HepG2 (cell line): Measurements from ENCODE around the gene RAB40C. TPM values are rescaled to one million over a fixed set of nuclear protein-coding genes. Genes with fewer than 3 reads are reported as not detected.

Experiments
- ARNTL ChIP-seq: sonication (generic); formaldehyde crosslinking; IDR thresholded peaks from 2 replicates; pipeline ENCODE4 v1.4.0; 2020; ENCODE audit warnings: mild to moderate bottlenecking, missing genetic modification reagents
- CCAR2 ChIP-seq: fragments of 200-400 bp; formaldehyde crosslinking; optimal IDR thresholded peaks from 2 replicates; pipeline ENCODE3; 2018; ENCODE audit warnings: low read depth, mild to moderate bottlenecking, low read length, moderate library complexity
- NCOA2 ChIP-seq: sonication (generic); formaldehyde crosslinking; IDR thresholded peaks from 2 replicates; pipeline ENCODE4 v1.8.0; 2022; ENCODE audit warnings: inconsistent platforms
- NR1H2 ChIP-seq: sonication (generic); formaldehyde crosslinking; IDR thresholded peaks from 2 replicates; pipeline ENCODE4 v1.8.1; 2022; ENCODE audit warnings: low read depth, missing genetic modification reagents, borderline replicate concordance
- PHF5A ChIP-seq: IDR thresholded peaks from one replicate; pipeline ENCODE4 v1.6.1; 2018; ENCODE audit warnings: low read depth, missing genetic modification reagents; ENCODE audit not compliant: unreplicated experiment
- RXRB ChIP-seq: IDR thresholded peaks from 2 replicates; pipeline ENCODE4 v1.6.1; 2016; ENCODE audit warnings: borderline replicate concordance, missing genetic modification reagents, missing compliant biosample characterization
- ZBTB7A ChIP-seq: sonication (generic); formaldehyde crosslinking; IDR thresholded peaks from 2 replicates; pipeline ENCODE4 v1.8.0; 2022; ENCODE audit warnings: mild to moderate bottlenecking, missing genetic modification reagents
- ZNF138 ChIP-seq: sonication (generic); formaldehyde crosslinking; IDR thresholded peaks from 2 replicates; pipeline ENCODE4 v1.5.0; 2020; ENCODE audit warnings: mild to moderate bottlenecking, low read depth, missing genetic modification reagents
- ZNF251 ChIP-seq: sonication (generic); formaldehyde crosslinking; IDR thresholded peaks from 2 replicates; pipeline ENCODE4 v1.9.0; 2021; ENCODE audit warnings: mild to moderate bottlenecking, missing genetic modification reagents
- ZNF296 ChIP-seq: sonication (generic); formaldehyde crosslinking; conservative IDR thresholded peaks from 2 replicates; pipeline ENCODE4 v1.5.0; 2020; ENCODE audit warnings: mild to moderate bottlenecking, missing genetic modification reagents
- ZNF510 ChIP-seq: sonication (generic); formaldehyde crosslinking; IDR thresholded peaks from 2 replicates; pipeline ENCODE4 v1.4.0; 2020; ENCODE audit warnings: low read depth, mild to moderate bottlenecking, missing genetic modification reagents
- ZNF607 ChIP-seq: sonication (generic); formaldehyde crosslinking; IDR thresholded peaks from 2 replicates; pipeline ENCODE4 v1.5.1; 2020; ENCODE audit warnings: missing genetic modification reagents, mild to moderate bottlenecking, borderline replicate concordance
- ZNF878 ChIP-seq: sonication (generic); formaldehyde crosslinking; IDR thresholded peaks from 2 replicates; pipeline ENCODE4 v1.8.1; 2023; ENCODE audit warnings: mild to moderate bottlenecking, missing genetic modification reagents, moderate library complexity
- ZSCAN25 ChIP-seq: sonication (generic); formaldehyde crosslinking; IDR thresholded peaks from 2 replicates; pipeline ENCODE4 v1.8.0; 2022; ENCODE audit warnings: mild to moderate bottlenecking, missing genetic modification reagents
- ZSCAN9 ChIP-seq: IDR thresholded peaks from 2 replicates; pipeline ENCODE4 v1.6.1; 2016; ENCODE audit warnings: borderline replicate concordance
- polyA plus RNA-seq, 8 experiments: library from polyadenylated mRNA; depleted of rRNA in 3 of 8; stranded (reverse) in 7 of 8; unstranded in 1 of 8; fragments of >200 nt; fragmentation: Illumina TruSeq in 4 of 8; extraction: Trizol in 4 of 8; gene quantifications; 2 replicates each; pipeline versions ENCODE4 v1.2.1 to v1.2.3, GENCODE V29; 2011 to 2016; ENCODE audit warnings: low read depth in 4 of 8, missing spikeins in 1 of 8, mixed read lengths in 1 of 8; ENCODE audit not compliant: insufficient read depth in 1 of 8
- total RNA-seq, 5 experiments: library from RNA; depleted of rRNA; stranded (reverse); fragments of >200 nt; fragmentation: Illumina TruSeq; extraction: Trizol; gene quantifications; 2 replicates each; pipeline ENCODE4 v1.2.3, GENCODE V29; 2016; ENCODE audit warnings: low read depth in 1 of 5
- TF ChIP-seq, protein P1 (sequence below): sonication (generic); formaldehyde crosslinking; IDR thresholded peaks from 2 replicates; pipeline ENCODE4 v1.4.0; 2020; ENCODE audit warnings: missing genetic modification reagents, mild to moderate bottlenecking, borderline replicate concordance
- TF ChIP-seq, protein P2 (sequence below): IDR thresholded peaks from 2 replicates; pipeline ENCODE4 v1.6.1; 2016
- TF ChIP-seq, protein P3 (sequence below): sonication (generic); IDR thresholded peaks from 2 replicates; pipeline ENCODE4 v1.6.1; 2016; ENCODE audit warnings: low read depth, borderline replicate concordance
- TF ChIP-seq, protein P4 (sequence below): sonication (generic); formaldehyde crosslinking; IDR thresholded peaks from 2 replicates; pipeline ENCODE4 v1.4.0; 2020; ENCODE audit warnings: missing genetic modification reagents, borderline replicate concordance
- TF ChIP-seq, protein P5 (sequence below): IDR thresholded peaks from 2 replicates; pipeline ENCODE4 v1.6.1; 2016; ENCODE audit warnings: control low read depth

RAB40C gene
- total and polyA plus RNA-seq, 2 of the 13 experiments (the other 11 are each of a cell fraction or from before 2014, with no cell fraction given) = 7.7 to 11.5 TPM

DNA sequence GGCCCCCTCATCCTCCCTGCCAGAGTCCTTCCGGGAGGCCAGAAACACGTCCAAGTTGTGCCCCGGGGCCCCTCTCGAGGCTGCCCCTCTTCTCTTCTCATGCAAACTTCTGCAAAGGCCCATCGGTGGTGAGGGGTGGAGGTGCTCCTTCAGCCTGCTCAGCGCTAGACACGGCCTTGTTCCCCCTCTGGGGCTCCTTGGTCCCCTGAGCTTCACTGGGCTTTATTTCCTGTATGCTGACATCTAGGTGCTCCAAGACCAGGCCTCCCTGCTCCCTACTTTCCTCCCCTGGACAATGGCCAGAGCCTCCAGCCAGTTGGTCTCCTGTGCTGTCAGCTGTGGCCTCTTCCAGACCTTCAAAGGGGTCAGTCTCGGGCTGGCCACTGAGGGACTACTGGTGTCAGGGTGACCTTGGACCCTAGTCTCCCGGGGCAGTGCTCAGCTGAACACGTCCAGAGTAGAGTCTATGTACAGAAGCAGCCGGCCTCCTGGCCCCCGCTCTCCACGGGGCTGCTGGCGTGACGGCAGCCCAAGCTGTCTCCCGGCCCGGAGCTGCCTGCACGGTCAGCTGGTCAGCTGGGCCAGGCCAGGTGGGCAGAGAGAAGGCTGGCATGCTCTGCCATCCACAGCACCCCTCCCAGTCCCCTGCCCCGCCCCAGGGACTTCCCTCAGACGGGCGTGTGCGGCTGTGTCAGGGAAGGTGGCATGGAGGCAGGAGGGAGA is 31.4 kb upstream of the RAB40C start (continued):
- peak; percentile 55; the same call in 1 of the 2 replicates for TF ChIP-seq ZNF878 (CRISPR knock-in tag)
- TF ChIP-seq CCAR2 = no peak
- no peak for TF ChIP-seq NR1H2 (CRISPR knock-in tag)
- TF ChIP-seq ZNF251 (CRISPR knock-in tag) = no peak
- TF ChIP-seq NCOA2 = peak; percentile 57
- peak; percentile 94 for TF ChIP-seq RXRB (CRISPR knock-in tag)
- peak; percentile 96 for TF ChIP-seq ARNTL (CRISPR knock-in tag)
- TF ChIP-seq, protein P1, sequence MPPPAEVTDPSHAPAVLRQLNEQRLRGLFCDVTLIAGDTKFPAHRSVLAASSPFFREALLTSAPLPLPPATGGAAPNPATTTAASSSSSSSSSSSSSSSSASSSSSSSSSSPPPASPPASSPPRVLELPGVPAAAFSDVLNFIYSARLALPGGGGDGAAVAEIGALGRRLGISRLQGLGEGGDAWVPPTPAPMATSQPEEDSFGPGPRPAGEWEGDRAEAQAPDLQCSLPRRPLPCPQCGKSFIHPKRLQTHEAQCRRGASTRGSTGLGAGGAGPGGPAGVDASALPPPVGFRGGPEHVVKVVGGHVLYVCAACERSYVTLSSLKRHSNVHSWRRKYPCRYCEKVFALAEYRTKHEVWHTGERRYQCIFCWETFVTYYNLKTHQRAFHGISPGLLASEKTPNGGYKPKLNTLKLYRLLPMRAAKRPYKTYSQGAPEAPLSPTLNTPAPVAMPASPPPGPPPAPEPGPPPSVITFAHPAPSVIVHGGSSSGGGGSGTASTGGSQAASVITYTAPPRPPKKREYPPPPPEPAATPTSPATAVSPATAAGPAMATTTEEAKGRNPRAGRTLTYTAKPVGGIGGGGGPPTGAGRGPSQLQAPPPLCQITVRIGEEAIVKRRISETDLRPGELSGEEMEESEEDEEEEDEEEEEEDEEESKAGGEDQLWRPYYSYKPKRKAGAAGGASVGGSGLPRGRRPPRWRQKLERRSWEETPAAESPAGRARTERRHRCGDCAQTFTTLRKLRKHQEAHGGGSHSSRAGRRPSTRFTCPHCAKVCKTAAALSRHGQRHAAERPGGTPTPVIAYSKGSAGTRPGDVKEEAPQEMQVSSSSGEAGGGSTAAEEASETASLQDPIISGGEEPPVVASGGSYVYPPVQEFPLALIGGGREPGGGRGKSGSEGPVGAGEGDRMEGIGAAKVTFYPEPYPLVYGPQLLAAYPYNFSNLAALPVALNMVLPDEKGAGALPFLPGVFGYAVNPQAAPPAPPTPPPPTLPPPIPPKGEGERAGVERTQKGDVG (CRISPR knock-in tag) = no peak
- TF ChIP-seq ZNF296 (CRISPR knock-in tag) = peak; percentile 99
- TF ChIP-seq ZSCAN9 (CRISPR knock-in tag) = peak; percentile 22; the same call in 1 of the 2 replicates
- TF ChIP-seq, protein P2, sequence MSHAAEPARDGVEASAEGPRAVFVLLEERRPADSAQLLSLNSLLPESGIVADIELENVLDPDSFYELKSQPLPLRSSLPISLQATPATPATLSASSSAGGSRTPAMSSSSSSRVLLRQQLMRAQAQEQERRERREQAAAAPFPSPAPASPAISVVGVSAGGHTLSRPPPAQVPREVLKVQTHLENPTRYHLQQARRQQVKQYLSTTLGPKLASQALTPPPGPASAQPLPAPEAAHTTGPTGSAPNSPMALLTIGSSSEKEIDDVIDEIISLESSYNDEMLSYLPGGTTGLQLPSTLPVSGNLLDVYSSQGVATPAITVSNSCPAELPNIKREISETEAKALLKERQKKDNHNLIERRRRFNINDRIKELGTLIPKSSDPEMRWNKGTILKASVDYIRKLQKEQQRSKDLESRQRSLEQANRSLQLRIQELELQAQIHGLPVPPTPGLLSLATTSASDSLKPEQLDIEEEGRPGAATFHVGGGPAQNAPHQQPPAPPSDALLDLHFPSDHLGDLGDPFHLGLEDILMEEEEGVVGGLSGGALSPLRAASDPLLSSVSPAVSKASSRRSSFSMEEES (CRISPR knock-in tag) = 0 out of 2 replicates have a peak, but pooled peaks have one; percentile 40
- TF ChIP-seq, protein P3, sequence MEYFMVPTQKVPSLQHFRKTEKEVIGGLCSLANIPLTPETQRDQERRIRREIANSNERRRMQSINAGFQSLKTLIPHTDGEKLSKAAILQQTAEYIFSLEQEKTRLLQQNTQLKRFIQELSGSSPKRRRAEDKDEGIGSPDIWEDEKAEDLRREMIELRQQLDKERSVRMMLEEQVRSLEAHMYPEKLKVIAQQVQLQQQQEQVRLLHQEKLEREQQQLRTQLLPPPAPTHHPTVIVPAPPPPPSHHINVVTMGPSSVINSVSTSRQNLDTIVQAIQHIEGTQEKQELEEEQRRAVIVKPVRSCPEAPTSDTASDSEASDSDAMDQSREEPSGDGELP = peak; percentile 98
- TF ChIP-seq, protein P4, sequence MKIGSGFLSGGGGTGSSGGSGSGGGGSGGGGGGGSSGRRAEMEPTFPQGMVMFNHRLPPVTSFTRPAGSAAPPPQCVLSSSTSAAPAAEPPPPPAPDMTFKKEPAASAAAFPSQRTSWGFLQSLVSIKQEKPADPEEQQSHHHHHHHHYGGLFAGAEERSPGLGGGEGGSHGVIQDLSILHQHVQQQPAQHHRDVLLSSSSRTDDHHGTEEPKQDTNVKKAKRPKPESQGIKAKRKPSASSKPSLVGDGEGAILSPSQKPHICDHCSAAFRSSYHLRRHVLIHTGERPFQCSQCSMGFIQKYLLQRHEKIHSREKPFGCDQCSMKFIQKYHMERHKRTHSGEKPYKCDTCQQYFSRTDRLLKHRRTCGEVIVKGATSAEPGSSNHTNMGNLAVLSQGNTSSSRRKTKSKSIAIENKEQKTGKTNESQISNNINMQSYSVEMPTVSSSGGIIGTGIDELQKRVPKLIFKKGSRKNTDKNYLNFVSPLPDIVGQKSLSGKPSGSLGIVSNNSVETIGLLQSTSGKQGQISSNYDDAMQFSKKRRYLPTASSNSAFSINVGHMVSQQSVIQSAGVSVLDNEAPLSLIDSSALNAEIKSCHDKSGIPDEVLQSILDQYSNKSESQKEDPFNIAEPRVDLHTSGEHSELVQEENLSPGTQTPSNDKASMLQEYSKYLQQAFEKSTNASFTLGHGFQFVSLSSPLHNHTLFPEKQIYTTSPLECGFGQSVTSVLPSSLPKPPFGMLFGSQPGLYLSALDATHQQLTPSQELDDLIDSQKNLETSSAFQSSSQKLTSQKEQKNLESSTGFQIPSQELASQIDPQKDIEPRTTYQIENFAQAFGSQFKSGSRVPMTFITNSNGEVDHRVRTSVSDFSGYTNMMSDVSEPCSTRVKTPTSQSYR (CRISPR knock-in tag) = peak; percentile 16; the same call in 1 of the 2 replicates
- TF ChIP-seq ZNF138 (CRISPR knock-in tag) = no peak
- TF ChIP-seq ZNF510 (CRISPR knock-in tag) = 0 out of 2 replicates have a peak, but pooled peaks have one; percentile 34
- TF ChIP-seq PHF5A (CRISPR knock-in tag) = peak; percentile 50
- TF ChIP-seq ZBTB7A = no peak
- TF ChIP-seq, protein P5, sequence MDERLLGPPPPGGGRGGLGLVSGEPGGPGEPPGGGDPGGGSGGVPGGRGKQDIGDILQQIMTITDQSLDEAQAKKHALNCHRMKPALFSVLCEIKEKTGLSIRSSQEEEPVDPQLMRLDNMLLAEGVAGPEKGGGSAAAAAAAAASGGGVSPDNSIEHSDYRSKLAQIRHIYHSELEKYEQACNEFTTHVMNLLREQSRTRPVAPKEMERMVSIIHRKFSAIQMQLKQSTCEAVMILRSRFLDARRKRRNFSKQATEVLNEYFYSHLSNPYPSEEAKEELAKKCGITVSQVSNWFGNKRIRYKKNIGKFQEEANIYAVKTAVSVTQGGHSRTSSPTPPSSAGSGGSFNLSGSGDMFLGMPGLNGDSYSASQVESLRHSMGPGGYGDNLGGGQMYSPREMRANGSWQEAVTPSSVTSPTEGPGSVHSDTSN = no peak
- TF ChIP-seq ZSCAN25 (CRISPR knock-in tag) = peak; percentile 66; the same call in 1 of the 2 replicates
- TF ChIP-seq ZNF607 (CRISPR knock-in tag) = peak; percentile 70; the same call in 1 of the 2 replicates
